Activated CD8-positive, alpha-beta memory T cell treated with anti-CD3 and anti-CD28 coated beads for 4 hours (primary cell): Measurements from ENCODE around the gene ZGLP1.
A peak's percentile ranks its signal among the peaks of the same experiment; 100 is the strongest.
"Not testable (repeated sequence)": the region's sequence is repeated elsewhere in the genome, so short reads cannot be mapped to it uniquely, and the experiment has no call there.

Experiments used
- DNase-seq, 2 donors: peaks; one replicate each; pipeline ENCODE4 v3.0.0-alpha.2; 2020; ENCODE audit warnings: low read depth in 2 of 2

The ZGLP1 gene

GRCh38 chr19:10293637-10294367, 15.8 kb downstream of the ZGLP1 start:
- DNase-seq: no peak

- DNase-seq: no peak
Observed at GRCh38 chr19:10292789-10293636, 16.6 kb downstream of the ZGLP1 start.

DNA sequence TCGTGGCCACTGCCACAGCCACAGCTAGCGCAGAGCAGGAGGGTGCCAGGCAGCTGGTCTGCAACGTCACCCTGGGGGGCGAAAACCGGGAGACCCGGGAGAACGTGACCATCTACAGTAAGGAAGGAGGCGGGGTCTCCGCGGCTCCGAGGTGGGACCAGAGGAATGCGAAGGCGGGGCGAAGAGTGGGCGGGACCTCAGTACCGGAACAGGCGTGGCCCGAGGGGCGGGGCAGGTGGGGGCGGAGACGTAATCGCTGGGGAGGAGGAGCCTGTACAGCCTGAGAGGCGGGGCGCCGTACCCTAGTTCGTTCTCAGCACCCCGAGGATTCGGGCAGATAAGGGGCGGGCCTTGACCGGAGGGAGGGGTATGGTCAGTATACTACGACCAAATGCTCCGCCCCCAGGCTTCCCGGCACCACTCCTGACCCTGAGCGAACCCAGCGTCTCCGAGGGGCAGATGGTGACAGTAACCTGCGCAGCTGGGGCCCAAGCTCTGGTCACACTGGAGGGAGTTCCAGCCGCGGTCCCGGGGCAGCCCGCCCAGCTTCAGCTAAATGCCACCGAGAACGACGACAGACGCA, 17.3 kb downstream of the ZGLP1 start:
- peak in 1 of 2 donors; percentile 62 for DNase-seq

DNA sequence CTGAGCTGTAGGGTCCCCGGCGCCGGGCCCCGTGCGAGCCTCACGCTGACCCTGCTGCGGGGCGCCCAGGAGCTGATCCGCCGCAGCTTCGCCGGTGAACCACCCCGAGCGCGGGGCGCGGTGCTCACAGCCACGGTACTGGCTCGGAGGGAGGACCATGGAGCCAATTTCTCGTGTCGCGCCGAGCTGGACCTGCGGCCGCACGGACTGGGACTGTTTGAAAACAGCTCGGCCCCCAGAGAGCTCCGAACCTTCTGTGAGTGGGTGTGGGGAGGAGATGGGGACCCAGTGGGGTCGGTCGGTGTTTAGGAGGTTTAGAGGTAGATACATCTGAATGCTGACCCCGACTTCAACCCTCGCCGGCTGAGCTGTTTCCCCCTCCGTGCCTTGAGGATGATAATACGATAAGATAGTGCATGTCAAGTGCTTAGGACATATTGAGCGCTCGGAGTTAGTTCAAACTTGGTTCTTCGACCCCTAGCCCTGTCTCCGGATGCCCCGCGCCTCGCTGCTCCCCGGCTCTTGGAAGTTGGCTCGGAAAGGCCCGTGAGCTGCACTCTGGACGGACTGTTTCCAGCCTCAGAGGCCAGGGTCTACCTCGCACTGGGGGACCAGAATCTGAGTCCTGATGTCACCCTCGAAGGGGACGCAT, 17.9 kb downstream of the ZGLP1 start:
- no peak for DNase-seq

DNA sequence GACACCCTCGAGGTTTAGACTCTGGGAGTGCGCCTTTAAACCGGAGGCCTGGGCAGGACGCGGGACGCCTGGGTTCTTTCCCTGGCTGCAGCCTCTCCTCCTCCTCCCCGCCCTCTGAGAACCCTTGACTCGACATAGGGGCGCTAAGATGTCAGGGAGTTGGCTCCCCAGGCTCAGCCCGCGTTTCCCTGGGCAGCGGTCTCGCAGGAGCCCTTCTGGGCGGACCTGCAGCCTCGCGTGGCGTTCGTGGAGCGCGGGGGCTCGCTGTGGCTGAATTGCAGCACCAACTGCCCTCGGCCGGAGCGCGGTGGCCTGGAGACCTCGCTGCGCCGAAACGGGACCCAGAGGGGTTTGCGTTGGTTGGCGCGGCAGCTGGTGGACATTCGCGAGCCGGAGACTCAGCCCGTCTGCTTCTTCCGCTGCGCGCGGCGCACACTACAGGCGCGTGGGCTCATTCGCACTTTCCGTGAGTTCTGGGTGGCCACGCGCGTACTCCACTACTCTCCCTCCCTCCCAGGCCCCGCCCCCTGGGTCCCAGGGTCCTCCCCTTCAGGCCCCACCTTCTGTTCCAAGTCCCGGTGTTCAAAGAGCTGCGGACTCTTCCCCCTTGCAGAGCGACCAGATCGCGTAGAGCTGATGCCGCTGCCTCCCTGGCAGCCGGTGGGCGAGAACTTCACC, 18.6 kb downstream of the ZGLP1 start:
- DNase-seq: no peak

GRCh38 chr19:10290357-10290875, 19.2 kb downstream of the ZGLP1 start:
- DNase-seq: no peak

GRCh38 chr19:10289836-10290356, 19.7 kb downstream of the ZGLP1 start, which contains the start of gene ICAM5:
ICAM5 (plus strand) TSS chr19:10289952; CDS start chr19:10290044, 92 bp downstream.
- DNase-seq: peak in 1 of 2 donors; percentile 57

DNA sequence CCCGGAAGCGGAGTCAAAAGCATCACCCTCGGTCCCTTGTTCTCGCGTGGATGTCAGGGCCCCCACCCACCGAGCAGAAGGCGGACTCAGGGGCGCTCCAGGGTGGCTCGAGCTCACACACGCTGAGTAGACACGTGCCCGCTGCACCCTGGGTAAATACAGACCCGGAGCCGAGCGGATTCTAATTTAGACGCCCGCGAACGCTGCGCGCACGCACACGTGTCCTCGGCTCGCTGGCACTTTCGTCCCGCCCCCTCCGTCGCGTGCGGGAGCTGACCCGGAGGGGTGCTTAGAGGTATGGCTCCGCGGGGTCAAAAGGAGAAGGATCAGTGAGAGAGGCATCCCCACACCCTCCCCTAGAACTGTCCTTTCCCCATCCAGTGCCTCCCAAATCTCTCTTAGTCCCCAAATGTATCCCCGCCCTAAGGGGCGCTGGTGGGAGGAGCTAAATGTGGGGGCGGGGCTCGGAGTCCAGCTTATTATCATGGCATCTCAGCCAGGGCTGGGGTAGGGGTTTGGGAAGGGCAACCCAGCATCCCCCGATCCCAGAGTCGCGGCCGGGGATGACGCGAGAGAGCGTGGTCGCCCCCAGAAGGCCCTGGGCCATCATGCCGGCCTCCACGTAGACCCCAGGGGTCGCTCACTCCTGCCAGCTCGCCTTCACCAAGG, 20.3 kb downstream of the ZGLP1 start:
- DNase-seq: no peak

DNA sequence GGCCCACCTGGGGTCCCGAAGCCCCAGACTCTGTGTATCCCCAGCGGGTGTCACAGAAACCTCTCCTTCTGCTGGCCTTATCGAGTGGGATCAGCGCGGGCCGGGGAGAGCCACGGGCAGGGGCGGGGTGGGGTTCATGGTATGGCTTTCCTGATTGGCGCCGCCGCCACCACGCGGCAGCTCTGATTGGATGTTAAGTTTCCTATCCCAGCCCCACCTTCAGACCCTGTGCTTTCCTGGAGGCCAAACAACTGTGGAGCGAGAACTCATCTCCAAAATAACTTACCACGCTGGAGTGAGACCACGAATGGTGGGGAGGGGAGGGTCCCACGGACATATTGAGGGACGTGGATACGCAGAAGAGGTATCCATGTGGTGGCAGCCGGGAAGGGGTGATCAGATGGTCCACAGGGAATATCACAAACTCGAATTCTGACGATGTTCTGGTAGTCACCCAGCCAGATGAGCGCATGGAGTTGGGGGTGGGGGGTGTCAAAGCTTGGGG, 20.9 kb downstream of the ZGLP1 start:
- DNase-seq: no peak

- no peak for DNase-seq
Observed at GRCh38 chr19:10286803-10287737, 22.5 kb downstream of the ZGLP1 start, which contains the start of gene ICAM4. ICAM4 (plus strand) TSS chr19:10286955; CDS start chr19:10287013, 58 bp downstream.

DNA sequence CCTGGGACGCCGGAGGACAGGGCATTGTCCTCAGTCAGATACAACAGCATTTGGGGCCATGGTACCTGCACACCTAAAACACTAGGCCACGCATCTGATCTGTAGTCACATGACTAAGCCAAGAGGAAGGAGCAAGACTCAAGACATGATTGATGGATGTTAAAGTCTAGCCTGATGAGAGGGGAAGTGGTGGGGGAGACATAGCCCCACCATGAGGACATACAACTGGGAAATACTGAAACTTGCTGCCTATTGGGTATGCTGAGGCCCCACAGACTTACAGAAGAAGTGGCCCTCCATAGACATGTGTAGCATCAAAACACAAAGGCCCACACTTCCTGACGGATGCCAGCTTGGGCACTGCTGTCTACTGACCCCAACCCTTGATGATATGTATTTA, 24.2 kb downstream of the ZGLP1 start:
- no peak for DNase-seq

DNA sequence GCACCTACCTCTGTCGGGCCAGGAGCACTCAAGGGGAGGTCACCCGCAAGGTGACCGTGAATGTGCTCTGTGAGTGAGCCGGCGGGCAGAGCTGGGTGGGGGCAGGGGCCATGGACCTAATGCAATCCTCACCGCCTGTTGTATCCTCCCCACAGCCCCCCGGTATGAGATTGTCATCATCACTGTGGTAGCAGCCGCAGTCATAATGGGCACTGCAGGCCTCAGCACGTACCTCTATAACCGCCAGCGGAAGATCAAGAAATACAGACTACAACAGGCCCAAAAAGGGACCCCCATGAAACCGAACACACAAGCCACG, 24.7 kb downstream of the ZGLP1 start:
- no peak for DNase-seq

GRCh38 chr19:10284065-10284959, 25.3 kb downstream of the ZGLP1 start:
- no peak for DNase-seq

GRCh38 chr19:10283301-10284064, 26.1 kb downstream of the ZGLP1 start:
- DNase-seq: no peak

DNA sequence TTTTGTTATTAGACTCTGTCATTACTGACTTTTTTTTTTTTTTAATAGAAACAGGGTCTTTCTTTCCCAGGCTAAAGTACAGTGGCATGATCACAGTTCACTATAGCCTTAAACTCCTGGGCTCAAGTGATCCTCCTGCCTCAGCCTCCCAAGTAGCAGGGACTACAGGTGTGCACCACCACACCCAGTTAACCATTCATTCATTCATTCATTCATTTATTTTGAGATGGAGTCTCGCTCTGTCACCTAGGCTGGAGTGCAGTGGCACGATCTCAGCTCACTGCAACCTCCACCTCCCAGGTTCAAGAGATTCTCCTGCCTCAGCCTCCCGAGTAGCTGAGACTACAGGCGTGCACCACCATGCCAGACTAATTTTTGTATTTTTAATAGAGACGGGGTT, 27.6 kb downstream of the ZGLP1 start:
- DNase-seq: not testable (repeated sequence)

- DNase-seq: no peak
Observed at GRCh38 chr19:10279737-10280442, 29.7 kb downstream of the ZGLP1 start.

DNA sequence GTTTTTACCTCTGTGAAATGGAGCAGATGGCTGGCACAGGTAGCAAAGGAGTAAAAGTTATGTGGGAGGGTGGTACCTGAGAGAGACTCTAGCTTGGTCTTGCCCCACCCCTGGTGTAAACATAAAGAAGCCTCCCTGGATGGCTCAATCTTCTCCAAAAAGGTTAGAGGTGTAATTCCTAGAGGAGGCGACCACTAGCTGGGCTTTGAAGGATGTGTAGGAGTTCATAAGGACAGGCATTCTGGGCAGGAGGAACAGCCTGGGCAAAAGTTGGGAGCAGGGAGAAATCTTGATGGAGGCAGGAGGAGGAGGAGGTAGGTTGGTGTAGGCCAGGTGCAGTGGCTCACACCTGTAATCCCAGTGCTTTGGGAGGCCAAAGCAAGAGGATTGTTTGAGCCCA, 30.7 kb downstream of the ZGLP1 start:
- no peak for DNase-seq
